MM.1S (cell line): ENCODE results near the gene MYO9B.

ENCODE experiments used
- DNase-seq: peaks from one replicate; pipeline ENCODE4 v3.0.0-alpha.2; 2015
- H2AFZ ChIP-seq: fragments of 300-600 bp; sonication (generic); 2 replicates; pipeline ENCODE4 v1.6.0; 2016; ENCODE audit warnings: antibody characterized with exemption, low read length
- H3F3A ChIP-seq: fragments of 300-600 bp; sonication (generic); 2 replicates; pipeline ENCODE4 v1.6.1; 2016; ENCODE audit warnings: mild to moderate bottlenecking, antibody characterized with exemption, low read length, moderate library complexity, mixed read lengths; ENCODE audit not compliant: insufficient read depth
- H3K27ac ChIP-seq: fragments of 300-600 bp; sonication (generic); 2 replicates; pipeline ENCODE4 v1.5.1; 2016; ENCODE audit warnings: mild to moderate bottlenecking, low read length
- H3K27me3 ChIP-seq: fragments of 300-600 bp; sonication (generic); replicated peaks from 2 replicates; pipeline ENCODE4 v1.6.0; 2016; ENCODE audit warnings: low read length; ENCODE audit not compliant: insufficient read depth
- H3K36me3 ChIP-seq: fragments of 300-600 bp; sonication (generic); replicated peaks from 2 replicates; pipeline ENCODE4 v1.6.1; 2016; ENCODE audit warnings: mild to moderate bottlenecking, low read length, mixed read lengths; ENCODE audit not compliant: insufficient read depth
- H3K4me1 ChIP-seq: fragments of 300-600 bp; sonication (generic); 2 replicates; pipeline ENCODE4 v1.6.1; 2016; ENCODE audit warnings: low read length, mixed read lengths
- H3K4me2 ChIP-seq: fragments of 300-600 bp; sonication (generic); 2 replicates; pipeline ENCODE4 v1.6.0; 2016; ENCODE audit warnings: low read depth, low read length
- H3K4me3 ChIP-seq: fragments of 300-600 bp; sonication (generic); 2 replicates; pipeline ENCODE4 v1.5.1; 2016; ENCODE audit warnings: low read length, mixed read lengths
- H3K79me2 ChIP-seq: fragments of 300-600 bp; sonication (generic); 2 replicates; pipeline ENCODE4 v1.6.1; 2016; ENCODE audit warnings: mixed run types, low read length, mixed read lengths
- H3K9ac ChIP-seq: fragments of 300-600 bp; sonication (generic); 2 replicates; pipeline ENCODE4 v1.6.1; 2016; ENCODE audit warnings: low read length, mixed read lengths
- H3K9me2 ChIP-seq: fragments of 300-600 bp; sonication (generic); replicated peaks from 2 replicates; pipeline ENCODE4 v1.6.1; 2016; ENCODE audit warnings: mild to moderate bottlenecking, low read length, mixed read lengths; ENCODE audit not compliant: insufficient read depth
- H3K9me3 ChIP-seq: fragments of 300-600 bp; sonication (generic); replicated peaks from 2 replicates; pipeline ENCODE4 v1.6.1; 2016; ENCODE audit warnings: mild to moderate bottlenecking, low read length, mixed read lengths; ENCODE audit not compliant: insufficient read depth
- H4K20me1 ChIP-seq: fragments of 300-600 bp; sonication (generic); 2 replicates; pipeline ENCODE4 v1.6.1; 2016; ENCODE audit warnings: mild to moderate bottlenecking, low read length, moderate library complexity, mixed read lengths; ENCODE audit not compliant: insufficient read depth
- CTCF ChIP-seq: fragments of 300-600 bp; sonication (generic); IDR thresholded peaks from 2 replicates; pipeline ENCODE4 v1.5.1; 2016; ENCODE audit warnings: antibody characterized with exemption, low read length, mixed read lengths
- EZH2 ChIP-seq: fragments of 300-600 bp; sonication (generic); optimal IDR thresholded peaks from 2 replicates; pipeline ENCODE3; 2017; ENCODE audit warnings: low read depth, mild to moderate bottlenecking, antibody characterized with exemption, low read length, mixed read lengths
- EZH2phosphoT487 ChIP-seq: fragments of 300-600 bp; sonication (generic); IDR thresholded peaks from 2 replicates; pipeline ENCODE4 v1.6.1; 2018; ENCODE audit warnings: antibody characterized with exemption, low read length

Gene MYO9B

GRCh38 chr19:17124025-17124424, 48.4 kb downstream of the MYO9B start:
- no peak overlapping the region for H2AFZ ChIP-seq
- no peak overlapping the region for H3K4me2 ChIP-seq
- H4K20me1 ChIP-seq = no peaks in the 10 kb centered on the region
- no peaks in the 10 kb centered on the region; the same call in 1 of the 2 replicates for H3K79me2 ChIP-seq
- H3K4me1 ChIP-seq = no peaks in the 10 kb centered on the region
- TF ChIP-seq EZH2 (no peak), EZH2phosphoT487 (no peak), CTCF (no peak)
- no peaks in the 10 kb centered on the region for H3K27me3 ChIP-seq
- no peak overlapping the region for H3K9ac ChIP-seq
- DNase-seq = no peak
- H3F3A ChIP-seq = no peaks in the 10 kb centered on the region
- no peak overlapping the region for H3K4me3 ChIP-seq
- no peaks in the 10 kb centered on the region for H3K9me3 ChIP-seq
- H3K9me2 ChIP-seq = no peaks in the 10 kb centered on the region
- no peak overlapping the region for H3K27ac ChIP-seq
- H3K36me3 ChIP-seq = no peaks in the 10 kb centered on the region

GRCh38 chr19:17125062-17125727, 49.6 kb downstream of the MYO9B start:
- Histone ChIP-seq H3K79me2 (no peaks in the 10 kb centered on the region; the same call in 1 of the 2 replicates), H2AFZ (no peak overlapping the region), H4K20me1 (no peaks in the 10 kb centered on the region), H3K27ac (peak overlapping the region; percentile 75), H3K9me3 (no peaks in the 10 kb centered on the region), H3K27me3 (no peaks in the 10 kb centered on the region), H3K36me3 (no peaks in the 10 kb centered on the region), H3K4me3 (no peak overlapping the region), H3K4me1 (no peaks in the 10 kb centered on the region), H3K4me2 (peak overlapping the region; percentile 35; the same call in 1 of the 2 replicates), H3K9me2 (no peaks in the 10 kb centered on the region), H3F3A (no peaks in the 10 kb centered on the region), H3K9ac (peak overlapping the region; percentile 23)
- no peak for TF ChIP-seq EZH2
- TF ChIP-seq CTCF = no peak
- no peak for TF ChIP-seq EZH2phosphoT487
- DNase-seq = peak; percentile 14

- Histone ChIP-seq H2AFZ (no peak overlapping the region), H3K36me3 (no peaks in the 10 kb centered on the region), H3K9me3 (no peaks in the 10 kb centered on the region), H3K9ac (peak overlapping the region; percentile 23), H3K9me2 (no peaks in the 10 kb centered on the region), H3K4me3 (0 out of 2 replicates have a peak overlapping the region, but pooled peaks have one; percentile 7), H3K4me1 (no peaks in the 10 kb centered on the region), H4K20me1 (no peaks in the 10 kb centered on the region), H3K27me3 (no peaks in the 10 kb centered on the region), H3K79me2 (no peaks in the 10 kb centered on the region; the same call in 1 of the 2 replicates), H3F3A (no peaks in the 10 kb centered on the region), H3K27ac (peak overlapping the region; percentile 75), H3K4me2 (peak overlapping the region; percentile 35)
- TF ChIP-seq EZH2 = no peak
- no peak for TF ChIP-seq EZH2phosphoT487
- TF ChIP-seq CTCF = no peak
- no peak for DNase-seq
Observed at GRCh38 chr19:17125728-17126677, 50.4 kb downstream of the MYO9B start.
